Activated CD8-positive, alpha-beta memory T cell treated with anti-CD3 and anti-CD28 coated beads for 24 hours (primary cell): Measurements from ENCODE around the gene KRT81.
A peak's percentile ranks its signal among the peaks of the same experiment; 100 is the strongest.
"Not testable (repeated sequence)": the region's sequence is repeated elsewhere in the genome, so short reads cannot be mapped to it uniquely, and the experiment has no call there.

ENCODE experiments used
- DNase-seq: peaks from one replicate; pipeline ENCODE4 v3.0.0-alpha.2; 2020

KRT81 gene

DNA sequence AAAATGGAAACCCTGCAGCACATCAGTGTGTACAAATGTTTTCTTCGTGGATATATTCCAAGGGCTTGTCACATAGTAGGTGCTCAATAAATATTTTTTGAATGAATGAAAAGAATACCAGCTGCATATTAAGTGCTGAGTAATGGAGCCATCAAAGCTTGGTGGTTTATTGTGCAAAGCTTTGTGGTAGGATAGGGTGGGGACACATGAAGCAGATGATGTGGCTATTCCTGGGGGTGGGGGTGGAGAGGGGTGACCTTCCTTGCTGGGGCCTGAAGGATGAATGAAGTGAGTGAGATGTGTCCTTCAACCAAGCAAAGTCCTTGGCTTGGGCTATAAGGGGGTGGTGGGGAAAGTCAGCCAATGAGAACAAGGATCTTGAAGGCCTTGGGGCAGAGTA, 4.3 kb upstream of the KRT81 start:
- no peak for DNase-seq

DNA sequence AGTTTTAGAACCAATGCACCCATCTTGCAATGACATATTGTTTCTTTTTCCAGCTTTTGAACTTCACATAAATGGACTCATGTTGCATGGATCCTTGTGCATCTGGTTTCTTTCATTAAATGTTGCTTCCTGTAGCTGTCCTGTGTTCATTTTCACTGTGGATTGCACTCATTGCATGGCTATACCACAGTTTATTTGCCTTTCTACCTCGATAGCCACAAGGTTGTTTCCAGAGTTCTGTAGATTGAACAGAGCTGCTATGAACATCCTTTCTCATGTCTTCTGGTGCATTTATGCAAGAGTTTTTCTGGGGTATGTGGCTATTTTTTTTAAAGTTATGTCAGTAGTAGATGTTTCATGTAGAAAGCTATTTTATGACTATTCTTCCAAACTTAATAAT, 3.5 kb upstream of the KRT81 start:
- DNase-seq = no peak

DNA sequence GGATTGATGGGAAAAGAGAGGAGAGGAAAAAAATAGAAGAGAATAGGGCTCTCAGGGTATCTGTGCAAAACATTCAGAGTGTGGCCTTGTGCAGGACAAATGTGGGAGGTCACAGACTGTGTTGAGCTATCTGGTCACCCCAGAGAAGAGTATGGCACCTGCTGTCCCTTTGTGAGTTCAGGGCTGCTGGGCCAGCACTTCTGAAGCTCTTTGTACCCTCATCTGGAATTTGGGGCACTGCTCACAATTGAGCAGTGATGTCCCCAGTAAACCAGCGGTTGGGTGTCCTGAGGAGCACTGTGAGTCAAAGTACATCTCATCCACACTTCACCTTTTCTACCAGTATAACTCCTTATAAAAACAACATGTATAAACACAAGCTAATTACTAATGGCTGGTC, 2.6 kb upstream of the KRT81 start:
- peak; percentile 19 for DNase-seq

GRCh38 chr12:52290483-52291134, 725 bp downstream of the KRT81 start:
- not testable (repeated sequence) for DNase-seq

DNA sequence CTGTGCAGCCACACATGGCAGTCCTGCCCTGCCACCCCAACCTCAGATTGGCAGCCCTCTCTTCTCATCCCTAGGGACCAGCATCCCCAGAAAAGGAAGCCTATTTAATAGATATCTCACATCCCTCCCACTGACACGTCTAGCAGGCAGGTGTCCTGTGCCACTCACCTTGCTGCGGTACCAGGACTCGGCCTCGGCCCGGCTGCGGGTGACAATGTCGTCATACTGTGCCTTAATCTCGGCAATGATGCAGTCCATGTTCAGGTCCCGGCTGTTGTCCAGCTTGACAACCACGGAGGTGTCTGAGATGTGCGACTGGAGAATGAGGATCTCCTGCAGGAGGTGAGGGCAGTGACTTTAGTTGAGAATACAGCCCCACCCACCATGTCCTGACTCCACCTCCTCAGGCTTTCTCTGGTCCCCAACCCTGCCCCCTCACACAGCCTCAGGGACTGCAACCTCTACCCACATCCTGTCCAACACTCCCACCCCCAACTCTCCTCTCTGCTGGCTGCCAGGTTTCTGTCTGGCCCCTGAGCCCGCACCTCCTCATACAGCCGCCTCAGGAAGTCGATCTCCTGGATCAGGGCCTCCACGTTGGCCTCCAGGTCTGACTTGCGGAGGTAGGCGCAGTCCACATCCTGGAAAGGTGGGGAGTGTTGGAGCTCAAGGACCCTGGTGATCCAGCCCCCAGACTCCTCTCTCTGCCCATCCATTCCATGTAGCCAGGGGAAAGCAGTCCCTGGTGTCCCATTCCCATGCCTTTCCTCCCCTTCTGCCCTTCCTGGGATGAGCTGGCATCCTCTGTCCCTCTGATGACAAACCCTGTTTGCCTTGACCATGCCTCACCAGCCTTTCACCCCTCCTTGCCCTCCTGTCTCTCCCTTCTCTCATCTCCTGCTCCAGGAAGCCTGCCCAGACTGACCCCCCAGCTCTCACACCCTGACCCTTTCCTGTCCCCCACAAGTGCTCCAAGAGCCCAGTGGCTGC, 3.2 kb downstream of the KRT81 start:
- peak; percentile 42 for DNase-seq

- peak; percentile 49 for DNase-seq
Measured at GRCh38 chr12:52286857-52287785, 4.2 kb downstream of the KRT81 start.

GRCh38 chr12:52285851-52286530, 5.3 kb downstream of the KRT81 start:
- DNase-seq = peak; percentile 40

DNA sequence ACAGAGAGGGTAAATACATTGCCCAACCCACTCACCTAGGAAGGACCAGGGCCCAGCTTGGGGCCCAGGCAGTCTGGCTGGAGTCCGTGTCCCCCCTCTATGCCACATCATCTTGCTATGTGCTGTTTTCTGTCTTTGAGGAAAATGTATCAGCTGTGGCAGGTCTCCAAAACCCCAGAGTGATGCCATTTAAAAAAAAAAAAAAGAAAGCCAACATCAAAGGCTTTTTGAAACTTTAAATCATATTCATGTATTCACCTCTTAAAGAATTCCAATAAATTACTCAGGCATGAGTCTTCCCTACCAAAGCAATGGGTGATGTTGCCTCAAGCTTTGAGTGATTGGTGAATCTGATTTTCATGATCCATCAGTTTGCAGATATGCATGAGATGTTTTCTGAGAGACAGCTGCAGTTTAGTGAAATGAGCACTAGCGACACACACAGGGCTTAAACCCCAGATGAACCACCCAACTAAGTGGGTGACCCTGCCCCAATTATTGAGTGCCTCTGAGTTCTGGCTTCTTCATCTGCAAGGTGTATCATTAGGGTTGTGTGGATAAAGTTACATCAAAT, 6.1 kb downstream of the KRT81 start:
- DNase-seq = peak; percentile 9

DNA sequence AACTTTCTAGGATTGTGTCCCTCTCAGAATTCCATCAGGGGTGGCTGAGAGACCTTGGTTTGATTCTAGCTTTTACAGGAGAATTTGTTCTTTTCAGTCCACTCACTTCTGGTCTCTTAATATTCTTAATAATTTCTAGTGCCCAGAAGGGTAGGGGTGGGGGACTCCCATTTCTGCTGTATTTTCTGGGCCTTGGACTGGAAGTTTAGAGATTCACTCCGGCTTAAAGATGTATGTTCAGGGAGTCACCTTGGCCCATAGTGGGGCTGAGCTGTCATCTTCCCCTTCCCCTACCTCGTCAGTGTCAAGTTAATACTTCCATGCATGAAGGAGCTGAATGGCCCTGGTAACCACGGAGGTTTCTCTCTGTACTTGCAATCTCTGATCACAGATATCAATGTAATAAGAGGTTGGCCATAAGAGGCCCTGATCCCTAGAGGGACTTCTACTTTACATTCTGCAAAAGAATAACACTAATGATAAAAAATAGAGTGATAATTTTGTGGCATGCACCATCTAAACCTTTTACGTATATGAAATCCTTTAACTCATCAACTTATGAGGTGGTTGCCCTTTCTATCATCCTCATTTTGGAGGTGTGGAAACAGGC, 6.7 kb downstream of the KRT81 start:
- peak; percentile 21 for DNase-seq

DNA sequence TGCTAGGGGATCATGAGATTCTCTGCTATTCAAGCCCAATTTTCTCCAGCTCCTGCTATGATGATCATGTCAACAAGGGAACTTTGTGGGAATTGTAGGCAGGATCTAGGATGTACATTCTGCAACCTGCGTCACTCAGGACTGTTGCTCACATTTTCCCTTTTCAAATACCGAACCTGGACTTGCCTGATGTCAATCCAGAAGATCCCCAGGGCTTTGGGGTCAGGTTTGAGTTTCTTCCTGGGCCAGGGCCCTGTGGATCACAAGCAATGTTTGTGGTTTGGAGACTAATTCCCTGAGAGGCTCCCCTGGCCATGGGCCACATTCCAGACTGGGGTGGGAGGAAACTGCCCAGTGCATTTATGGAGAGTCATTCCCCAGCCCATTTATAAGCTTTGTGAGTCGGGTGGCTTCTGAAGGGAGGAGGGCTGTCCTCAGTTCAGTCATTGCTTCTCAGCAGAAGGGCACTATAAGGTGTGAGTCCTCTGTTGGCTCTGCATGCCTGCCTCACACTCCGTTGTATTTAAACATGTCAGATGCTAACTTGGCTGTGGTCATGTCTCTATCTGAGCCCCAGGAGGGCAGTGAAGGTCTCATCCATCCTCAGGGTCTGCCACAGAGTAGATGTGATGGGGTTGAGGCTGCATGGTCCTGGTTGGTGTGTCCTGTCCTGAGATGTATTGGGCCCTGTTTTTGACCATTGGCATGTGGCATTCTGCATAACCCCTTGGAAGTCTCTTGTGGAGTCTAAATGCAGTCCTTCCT, 10.4 kb downstream of the KRT81 start:
- peak; percentile 40 for DNase-seq

- peak; percentile 37 for DNase-seq
Measured at GRCh38 chr12:52280319-52280795, 11.0 kb downstream of the KRT81 start.

- DNase-seq = peak; percentile 24
Measured at GRCh38 chr12:52279422-52280318, 11.7 kb downstream of the KRT81 start.

DNA sequence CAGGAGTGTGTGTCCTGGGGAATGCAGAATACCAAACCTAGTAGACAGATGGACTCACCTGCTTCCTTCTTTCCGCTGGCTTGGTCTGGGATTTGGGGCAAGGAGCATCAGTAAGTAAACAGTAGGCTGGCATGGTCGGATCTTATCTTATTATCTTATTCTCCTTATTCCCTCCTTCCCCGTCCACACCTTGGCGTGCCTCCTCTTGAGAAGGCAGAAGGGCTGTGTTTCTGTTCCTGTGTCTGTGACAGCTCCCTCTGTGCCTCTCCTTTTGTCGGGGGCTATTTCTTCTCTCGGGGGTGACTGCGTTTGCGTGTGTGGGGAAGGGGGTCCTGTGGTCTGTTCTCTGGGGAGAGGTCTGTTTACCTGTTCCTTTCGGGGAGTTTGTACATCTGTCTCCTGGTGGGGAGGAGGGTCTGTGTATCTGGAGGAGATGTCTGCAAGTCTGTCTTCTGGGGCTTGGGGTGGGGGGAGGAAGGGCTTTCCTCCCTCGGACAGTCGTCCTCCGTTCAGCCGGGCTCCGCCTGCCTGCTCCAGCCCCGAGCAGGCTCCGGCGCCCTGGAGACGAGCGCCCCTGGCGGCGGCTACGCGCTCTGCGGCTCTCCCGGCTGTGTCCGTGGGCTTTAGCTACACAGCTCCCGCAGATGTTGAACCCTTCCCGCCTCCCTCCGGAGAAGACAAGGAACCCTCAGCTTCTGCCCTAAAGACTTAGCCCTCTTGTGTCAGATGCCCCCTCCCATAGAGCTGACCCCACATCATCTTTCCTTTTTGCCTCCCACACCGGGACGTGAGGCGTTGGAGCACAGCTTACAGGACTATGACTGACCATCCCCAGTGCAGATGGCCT, 12.5 kb downstream of the KRT81 start:
- peak; percentile 92 for DNase-seq

DNA sequence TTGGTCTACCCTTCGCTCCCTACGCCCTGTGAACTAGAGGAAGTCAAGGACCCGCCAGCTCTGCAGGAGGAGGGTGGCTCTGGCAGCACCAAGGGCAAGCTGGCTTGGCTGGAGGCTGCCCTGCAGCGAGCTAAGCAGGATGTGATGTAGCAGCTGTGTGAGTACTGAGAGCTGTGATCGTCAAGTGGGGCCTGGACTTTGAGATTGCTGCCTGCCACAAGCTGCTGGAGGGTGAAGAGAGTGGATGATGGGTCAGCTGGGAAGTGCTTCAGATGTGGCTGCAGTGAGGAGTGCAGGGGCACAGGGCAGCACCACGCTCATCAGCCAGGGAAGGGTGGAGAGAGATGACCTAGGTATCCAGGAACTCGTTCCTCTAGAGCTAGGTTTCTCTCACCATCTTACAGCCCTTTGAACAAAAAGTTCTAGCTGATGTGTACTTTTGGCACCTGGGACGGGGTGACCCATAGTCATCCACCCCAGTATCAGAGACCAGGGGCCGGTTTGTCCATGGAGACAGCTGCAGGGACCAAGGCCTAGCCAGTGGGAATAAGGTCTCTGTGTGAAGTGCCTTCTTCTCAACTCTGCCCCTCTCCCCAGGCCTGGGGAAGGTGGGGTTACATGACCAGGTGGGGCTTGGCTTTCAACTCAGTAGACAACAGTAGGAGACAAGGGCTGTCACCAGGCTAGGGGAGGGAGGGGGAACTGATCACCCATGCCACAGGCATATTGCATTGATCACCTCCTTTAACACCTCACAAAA, 13.7 kb downstream of the KRT81 start:
- peak; percentile 54 for DNase-seq

DNA sequence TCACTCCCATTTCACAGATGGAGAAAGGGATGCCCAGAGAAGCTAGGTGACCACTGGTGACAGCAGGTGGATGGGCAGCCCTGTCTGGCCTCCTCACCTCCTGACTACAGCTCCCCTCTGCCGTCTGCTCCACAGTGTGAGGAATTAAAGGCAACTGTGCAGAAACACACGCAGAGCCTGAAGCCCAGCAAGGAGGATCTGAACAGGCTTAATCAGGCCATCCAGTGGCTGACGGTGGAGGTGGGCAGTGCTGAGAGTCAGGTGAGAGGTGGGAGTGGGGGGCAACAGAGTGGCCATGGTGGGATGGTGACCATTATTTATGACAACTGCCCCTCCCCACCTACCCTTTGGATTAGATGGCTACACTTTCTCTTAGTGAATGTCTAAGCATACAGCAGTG, 15.6 kb downstream of the KRT81 start:
- DNase-seq = peak; percentile 42

GRCh38 chr12:52274521-52275120, 16.7 kb downstream of the KRT81 start, which contains the start of gene KRT86:
KRT86 (plus strand) TSS chr12:52274645; CDS start chr12:52301917, 27,272 bp downstream.
- peak; percentile 47 for DNase-seq

DNA sequence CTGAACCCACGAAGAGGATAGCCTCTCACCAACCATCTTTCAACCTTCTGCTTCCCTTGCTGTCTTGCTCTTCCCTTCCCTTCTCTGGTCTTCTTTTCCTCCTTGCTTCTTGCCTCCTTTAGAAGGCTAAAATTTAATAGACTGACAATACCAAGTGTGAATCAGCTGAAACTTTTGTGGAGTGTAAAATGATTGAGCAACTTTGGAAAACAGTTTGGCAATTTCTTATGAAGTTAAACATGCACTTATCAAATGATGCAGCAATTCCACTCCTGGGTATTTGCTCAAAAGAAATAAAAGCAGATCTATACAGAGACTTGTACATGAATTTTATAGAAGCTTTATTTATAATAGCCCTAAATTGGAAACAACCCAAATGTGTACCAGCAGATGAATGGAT, 20.2 kb downstream of the KRT81 start:
- DNase-seq = no peak
